Activated naive CD4-positive, alpha-beta T cell treated with anti-CD3 and anti-CD28 coated beads for 36 hours (primary cell): ENCODE results near the gene MYH1. TPM values are rescaled to one million over a fixed set of nuclear protein-coding genes. Genes with fewer than 3 reads are reported as not detected.

Source experiments
- CTCF ChIA-PET: fragments of 350-600 bp; sonication (Branson Sonifier 250); formaldehyde crosslinking; loops from one replicate; lab custom pipeline; 2021; ENCODE audit warnings: antibody characterized with exemption; lab: Charles Lee
- DNase-seq: peaks from one replicate; pipeline ENCODE4 v3.0.0-alpha.2; 2020
- H3K27ac Mint-ChIP-seq: one replicate; pipeline ENCODE4 v1.8.0; 2021; ENCODE audit warnings: mild to moderate bottlenecking, mixed read lengths
- H3K27me3 Mint-ChIP-seq: one replicate; pipeline ENCODE4 v1.8.0; 2021; ENCODE audit warnings: low read depth, mixed read lengths
- H3K36me3 Mint-ChIP-seq: one replicate; pipeline ENCODE4 v1.8.0; 2021; ENCODE audit warnings: low read depth, mixed read lengths
- H3K4me1 Mint-ChIP-seq: one replicate; pipeline ENCODE4 v1.8.0; 2021; ENCODE audit warnings: low read depth, mixed read lengths
- H3K4me3 Mint-ChIP-seq: one replicate; pipeline ENCODE4 v1.8.0; 2021; ENCODE audit warnings: mild to moderate bottlenecking, moderate library complexity, mixed read lengths
- H3K9me3 Mint-ChIP-seq: one replicate; pipeline ENCODE4 v1.8.0; 2021; ENCODE audit warnings: mixed read lengths
- intact Hi-C: fragments of 100-400 bp; cut with micrococcal nuclease; formaldehyde crosslinking; loops from one replicate; pipeline ENCODE4 v1.15.1; 2023
- total RNA-seq, 2 experiments: library from RNA; stranded (reverse); gene quantifications; one replicate each; pipeline ENCODE4 v1.2.3, GENCODE V29; 2021

Gene MYH1
- total RNA-seq, 2 experiments from 2014 or later = not detected

GRCh38 chr17:10526517-10526916 lies 8.2 kb upstream of the MYH1 start:
- CTCF ChIA-PET = no interaction called here
- Mint-ChIP-seq H3K4me3 (no peak overlapping the region), H3K9me3 (peaks cover 4% of the 10 kb centered on the region), H3K27me3 (peaks cover 3% of the 10 kb centered on the region), H3K4me1 (no peaks in the 10 kb centered on the region), H3K36me3 (no peaks in the 10 kb centered on the region), H3K27ac (no peak overlapping the region)
- DNase-seq = no peak
- intact Hi-C loops = no loop called here

GRCh38 chr17:10523064-10523463 lies 4.7 kb upstream of the MYH1 start:
- Mint-ChIP-seq H3K9me3 (peaks cover 4% of the 10 kb centered on the region), H3K36me3 (no peaks in the 10 kb centered on the region), H3K4me3 (no peak overlapping the region), H3K27me3 (peaks cover 3% of the 10 kb centered on the region), H3K27ac (no peak overlapping the region), H3K4me1 (no peaks in the 10 kb centered on the region)
- DNase-seq = no peak
- intact Hi-C loops = no loop called here
- CTCF ChIA-PET = no interaction called here

- peaks cover 3% of the 10 kb centered on the region for H3K27me3 Mint-ChIP-seq
- intact Hi-C loops = no loop called here
- peaks cover 4% of the 10 kb centered on the region for H3K9me3 Mint-ChIP-seq
- no peaks in the 10 kb centered on the region for H3K36me3 Mint-ChIP-seq
- H3K4me3 Mint-ChIP-seq = no peak overlapping the region
- no peaks in the 10 kb centered on the region for H3K4me1 Mint-ChIP-seq
- no peak for DNase-seq
- CTCF ChIA-PET = interaction anchor here (1.2 kb wide), 1 partner anchor 9 kb away, joined by 3 read pairs; no protein-coding TSS in a partner anchor
- H3K27ac Mint-ChIP-seq = no peak overlapping the region
These were observed 3.6 kb upstream of the MYH1 start for GRCh38 chr17:10521949-10522348.

GRCh38 chr17:10516638-10517037 lies 1.7 kb downstream of the MYH1 start:
- no peak overlapping the region for H3K27ac Mint-ChIP-seq
- no peak overlapping the region for H3K4me3 Mint-ChIP-seq
- no peaks in the 10 kb centered on the region for H3K36me3 Mint-ChIP-seq
- intact Hi-C loops = no loop called here
- no peaks in the 10 kb centered on the region for H3K4me1 Mint-ChIP-seq
- no peaks in the 10 kb centered on the region for H3K9me3 Mint-ChIP-seq
- DNase-seq = no peak
- no peaks in the 10 kb centered on the region for H3K27me3 Mint-ChIP-seq
- CTCF ChIA-PET = no interaction called here

GRCh38 chr17:10516065-10516464 lies 2.3 kb downstream of the MYH1 start:
- Mint-ChIP-seq H3K27me3 (no peaks in the 10 kb centered on the region), H3K4me3 (no peak overlapping the region), H3K27ac (no peak overlapping the region), H3K36me3 (no peaks in the 10 kb centered on the region), H3K9me3 (no peaks in the 10 kb centered on the region), H3K4me1 (no peaks in the 10 kb centered on the region)
- no peak for DNase-seq
- intact Hi-C loops = no loop called here
- CTCF ChIA-PET = interaction anchor here (0.6 kb wide), 1 partner anchor 71 kb away, joined by 3 read pairs; no protein-coding TSS in a partner anchor

GRCh38 chr17:10513299-10514067 lies 4.9 kb downstream of the MYH1 start:
- Mint-ChIP-seq H3K27me3 (no peaks in the 10 kb centered on the region), H3K4me3 (no peak overlapping the region), H3K36me3 (no peaks in the 10 kb centered on the region), H3K9me3 (no peaks in the 10 kb centered on the region), H3K4me1 (no peaks in the 10 kb centered on the region), H3K27ac (no peak overlapping the region)
- CTCF ChIA-PET = interaction anchor here (0.6 to 0.7 kb wide), 2 partner anchors 8 to 531 kb away, joined by 3 read pairs; no protein-coding TSS in a partner anchor
- no peak for DNase-seq
- intact Hi-C loops = no loop called here

- intact Hi-C loops = no loop called here
- CTCF ChIA-PET = interaction anchor here (0.6 to 0.7 kb wide), 2 partner anchors 8 to 530 kb away, joined by 3 read pairs; no protein-coding TSS in a partner anchor
- Mint-ChIP-seq H3K9me3 (no peaks in the 10 kb centered on the region), H3K36me3 (no peaks in the 10 kb centered on the region), H3K4me1 (no peaks in the 10 kb centered on the region), H3K27ac (no peak overlapping the region), H3K27me3 (no peaks in the 10 kb centered on the region), H3K4me3 (no peak overlapping the region)
- DNase-seq = no peak
These were observed 5.5 kb downstream of the MYH1 start for GRCh38 chr17:10512856-10513255.

GRCh38 chr17:10499950-10500349 lies 18.4 kb downstream of the MYH1 start:
- H3K9me3 Mint-ChIP-seq = no peaks in the 10 kb centered on the region
- CTCF ChIA-PET = no interaction called here
- peaks cover 3% of the 10 kb centered on the region for H3K27me3 Mint-ChIP-seq
- no peak overlapping the region for H3K4me3 Mint-ChIP-seq
- H3K4me1 Mint-ChIP-seq = no peaks in the 10 kb centered on the region
- no peak for DNase-seq
- no peak overlapping the region for H3K27ac Mint-ChIP-seq
- intact Hi-C loops = no loop called here
- no peaks in the 10 kb centered on the region for H3K36me3 Mint-ChIP-seq

GRCh38 chr17:10492004-10492403 lies 26.3 kb downstream of the MYH1 start:
- H3K36me3 Mint-ChIP-seq = peaks cover 4% of the 10 kb centered on the region
- CTCF ChIA-PET = interaction anchor here (0.7 kb wide), 1 partner anchor 29 kb away, joined by 7 read pairs; no protein-coding TSS in a partner anchor
- H3K27me3 Mint-ChIP-seq = no peaks in the 10 kb centered on the region

GRCh38 chr17:10482252-10482651 lies 36.1 kb downstream of the MYH1 start:
- no peak for DNase-seq
- CTCF ChIA-PET = no interaction called here
- intact Hi-C loops = no loop called here
- Mint-ChIP-seq H3K4me3 (no peak overlapping the region), H3K27me3 (no peaks in the 10 kb centered on the region), H3K9me3 (peaks cover 30% of the 10 kb centered on the region), H3K27ac (no peak overlapping the region), H3K4me1 (no peaks in the 10 kb centered on the region), H3K36me3 (no peaks in the 10 kb centered on the region)

More at GRCh38 chr17:10492004-10492403, 26.3 kb downstream of the MYH1 start:
- no peak for DNase-seq
- H3K9me3 Mint-ChIP-seq = peaks cover 27% of the 10 kb centered on the region
- intact Hi-C loops = no loop called here
- no peak overlapping the region for H3K27ac Mint-ChIP-seq
- no peaks in the 10 kb centered on the region for H3K4me1 Mint-ChIP-seq
- H3K4me3 Mint-ChIP-seq = no peak overlapping the region

- Mint-ChIP-seq H3K36me3 (no peaks in the 10 kb centered on the region), H3K4me3 (no peak overlapping the region), H3K9me3 (peaks cover 6% of the 10 kb centered on the region), H3K27ac (no peak overlapping the region), H3K27me3 (no peaks in the 10 kb centered on the region), H3K4me1 (no peaks in the 10 kb centered on the region)
- CTCF ChIA-PET = no interaction called here
- intact Hi-C loops = no loop called here
- no peak for DNase-seq
These were observed 40.6 kb downstream of the MYH1 start for GRCh38 chr17:10477701-10478100.

GRCh38 chr17:10474536-10474935 lies 43.8 kb downstream of the MYH1 start:
- DNase-seq = no peak
- no peak overlapping the region for H3K4me3 Mint-ChIP-seq
- no peaks in the 10 kb centered on the region for H3K36me3 Mint-ChIP-seq

GRCh38 chr17:10471858-10472257 lies 46.5 kb downstream of the MYH1 start:
- H3K36me3 Mint-ChIP-seq = no peaks in the 10 kb centered on the region
- DNase-seq = no peak
- no peaks in the 10 kb centered on the region for H3K4me1 Mint-ChIP-seq
- intact Hi-C loops = no loop called here
- H3K4me3 Mint-ChIP-seq = no peak overlapping the region
- H3K27me3 Mint-ChIP-seq = no peaks in the 10 kb centered on the region
- no peak overlapping the region for H3K27ac Mint-ChIP-seq
- no peaks in the 10 kb centered on the region for H3K9me3 Mint-ChIP-seq
- CTCF ChIA-PET = no interaction called here

More at GRCh38 chr17:10474536-10474935, 43.8 kb downstream of the MYH1 start:
- CTCF ChIA-PET = no interaction called here
- Mint-ChIP-seq H3K4me1 (no peaks in the 10 kb centered on the region), H3K9me3 (no peaks in the 10 kb centered on the region), H3K27me3 (no peaks in the 10 kb centered on the region), H3K27ac (no peak overlapping the region)
- intact Hi-C loops = no loop called here
